ENCODE data around the gene COL6A2.

The COL6A2 gene

DNA sequence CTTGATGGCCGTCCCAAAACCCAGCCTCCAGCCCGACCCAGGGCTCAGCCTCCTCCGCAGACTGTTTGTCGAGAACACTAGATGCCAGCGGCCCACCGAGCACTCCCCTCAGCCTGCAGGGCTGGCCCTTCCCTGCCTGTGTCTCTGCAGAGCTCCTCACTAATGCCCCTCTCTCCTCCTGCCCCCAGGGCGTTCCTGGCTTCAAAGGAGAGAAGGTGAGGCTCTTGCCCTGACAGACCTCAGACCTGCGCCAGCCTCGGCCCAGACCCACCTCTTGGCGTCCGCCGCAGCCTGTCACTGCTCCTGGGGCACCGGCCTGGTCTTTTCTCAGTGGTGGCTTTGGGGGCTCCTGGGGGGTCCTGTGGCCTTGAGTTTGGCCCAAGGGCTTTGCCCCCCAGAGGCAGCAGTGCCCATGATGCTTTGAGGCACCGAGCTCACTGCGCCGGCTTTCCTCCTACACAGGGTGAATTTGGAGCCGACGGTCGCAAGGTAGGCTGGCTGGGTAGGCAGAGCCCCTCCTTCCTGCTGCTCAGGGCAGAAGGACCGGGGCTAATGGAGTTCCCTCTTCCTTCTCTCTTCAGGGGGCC, 18.4 kb downstream of the COL6A2 start:
- no peak for DNase-seq

- no peak for DNase-seq
Observed at GRCh38 chr21:46116776-46117585, 19.1 kb downstream of the COL6A2 start.

DNA sequence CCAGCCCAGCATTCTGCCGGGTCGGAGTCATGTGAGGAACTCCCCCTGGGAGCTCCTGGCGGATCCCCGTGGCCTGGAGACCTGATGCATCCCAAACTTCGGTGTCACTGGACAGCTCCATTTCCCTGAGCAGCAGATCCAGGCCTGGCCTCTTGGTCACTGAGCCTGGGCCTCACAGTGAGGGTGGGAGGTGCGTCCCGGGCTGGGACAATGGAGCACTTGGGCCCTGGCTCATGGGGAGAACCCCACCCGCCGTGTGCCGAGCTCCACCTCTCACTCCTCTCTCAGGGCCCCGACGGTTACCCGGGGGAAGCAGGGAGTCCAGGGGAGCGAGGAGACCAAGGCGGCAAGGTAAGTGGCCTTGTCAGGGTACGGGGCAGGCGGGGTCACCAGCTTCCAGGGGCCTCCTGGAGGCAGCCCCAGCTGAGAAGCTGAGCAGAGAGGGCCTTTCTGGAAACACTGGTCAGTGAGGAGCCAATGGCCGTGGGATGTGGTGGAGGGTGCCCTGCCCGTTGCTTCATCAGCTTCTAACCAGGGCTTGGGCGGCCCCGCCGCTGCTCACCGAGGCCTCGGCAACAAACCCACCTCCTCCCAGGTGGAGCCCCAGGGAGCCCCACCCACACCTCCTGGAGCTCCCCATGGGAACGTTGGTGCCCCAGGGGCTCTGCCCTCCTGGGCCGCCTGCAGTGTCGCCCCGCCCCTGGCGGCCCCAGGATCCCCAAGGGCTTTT, 19.8 kb downstream of the COL6A2 start:
- no peak for DNase-seq

- DNase-seq: no peak
Observed at GRCh38 chr21:46118316-46119143, 20.6 kb downstream of the COL6A2 start.

GRCh38 chr21:46119144-46119636, 21.3 kb downstream of the COL6A2 start:
- no peak for DNase-seq

DNA sequence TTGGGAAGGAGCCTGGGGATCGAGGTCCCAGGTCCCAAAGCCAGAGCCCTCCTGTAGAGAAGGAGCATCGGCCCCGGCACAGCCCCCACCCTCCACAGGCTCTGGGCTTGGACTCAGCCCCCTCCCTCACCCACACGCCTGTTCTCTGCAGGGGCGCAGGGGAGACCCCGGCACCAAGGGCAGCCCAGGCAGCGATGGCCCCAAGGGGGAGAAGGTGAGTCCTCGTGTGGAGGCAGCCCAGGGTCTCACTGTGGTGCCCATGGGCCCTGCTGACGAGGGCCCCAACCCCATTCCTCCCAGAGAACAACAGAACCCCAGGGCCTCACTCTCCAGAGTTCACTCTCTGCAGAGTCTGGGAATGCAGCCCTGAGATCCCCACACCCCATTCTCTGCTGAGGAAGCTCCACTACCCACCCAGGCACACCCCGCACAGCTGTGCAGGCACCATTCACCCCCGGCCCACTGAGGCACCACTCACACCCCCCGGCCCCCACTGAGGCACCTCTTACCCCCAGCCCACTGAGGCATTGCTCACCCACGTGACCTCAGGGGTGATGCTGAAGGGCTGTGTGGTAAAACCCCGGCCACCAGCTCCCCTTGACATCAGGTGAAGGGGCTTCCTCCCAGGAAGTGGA, 21.8 kb downstream of the COL6A2 start:
- no peak for DNase-seq

DNA sequence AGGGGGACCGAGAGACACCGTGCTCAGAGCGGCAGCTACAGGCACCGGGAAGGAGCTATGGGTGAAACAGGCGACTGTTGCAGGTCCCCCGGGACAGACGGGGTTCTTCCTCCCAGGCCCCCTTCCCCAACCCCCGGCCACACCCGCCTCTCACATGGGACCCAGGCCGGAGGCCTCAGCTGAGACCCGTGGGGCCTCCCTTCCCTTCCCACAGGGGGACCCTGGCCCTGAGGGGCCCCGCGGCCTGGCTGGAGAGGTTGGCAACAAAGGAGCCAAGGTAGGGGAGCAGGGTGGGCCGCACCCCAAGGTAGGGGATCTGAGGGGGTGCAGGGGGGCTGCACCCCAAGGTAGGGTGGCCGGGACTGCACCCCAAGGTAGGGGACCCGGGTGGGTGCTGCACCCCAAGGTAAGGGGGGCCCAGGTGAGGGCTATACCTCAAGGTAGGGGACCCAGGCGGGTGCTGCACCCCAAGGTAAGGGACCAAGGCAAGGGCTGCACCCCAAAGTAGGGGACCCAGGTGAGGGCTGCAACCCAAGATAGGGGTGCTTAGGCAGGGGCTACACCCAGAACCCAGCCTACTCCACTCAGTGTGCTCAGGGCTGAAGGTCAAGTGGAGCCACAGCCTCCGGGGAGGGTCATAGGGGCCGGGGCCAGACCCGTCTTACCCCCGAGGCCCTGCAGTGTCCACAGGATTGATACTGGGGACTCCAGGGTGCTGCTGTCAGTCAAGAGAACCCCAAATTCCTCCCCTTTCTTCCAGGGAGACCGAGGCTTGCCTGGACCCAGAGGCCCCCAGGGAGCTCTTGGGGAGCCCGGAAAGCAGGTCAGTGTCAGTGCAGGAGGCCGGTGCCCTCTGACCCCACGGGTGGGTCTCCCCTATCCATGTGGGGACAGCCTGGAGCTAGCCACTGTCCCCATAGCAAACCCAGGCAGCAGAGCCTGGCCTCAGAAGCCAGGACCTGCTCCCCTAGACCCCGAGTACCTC, 22.7 kb downstream of the COL6A2 start:
- DNase-seq: no peak

DNA sequence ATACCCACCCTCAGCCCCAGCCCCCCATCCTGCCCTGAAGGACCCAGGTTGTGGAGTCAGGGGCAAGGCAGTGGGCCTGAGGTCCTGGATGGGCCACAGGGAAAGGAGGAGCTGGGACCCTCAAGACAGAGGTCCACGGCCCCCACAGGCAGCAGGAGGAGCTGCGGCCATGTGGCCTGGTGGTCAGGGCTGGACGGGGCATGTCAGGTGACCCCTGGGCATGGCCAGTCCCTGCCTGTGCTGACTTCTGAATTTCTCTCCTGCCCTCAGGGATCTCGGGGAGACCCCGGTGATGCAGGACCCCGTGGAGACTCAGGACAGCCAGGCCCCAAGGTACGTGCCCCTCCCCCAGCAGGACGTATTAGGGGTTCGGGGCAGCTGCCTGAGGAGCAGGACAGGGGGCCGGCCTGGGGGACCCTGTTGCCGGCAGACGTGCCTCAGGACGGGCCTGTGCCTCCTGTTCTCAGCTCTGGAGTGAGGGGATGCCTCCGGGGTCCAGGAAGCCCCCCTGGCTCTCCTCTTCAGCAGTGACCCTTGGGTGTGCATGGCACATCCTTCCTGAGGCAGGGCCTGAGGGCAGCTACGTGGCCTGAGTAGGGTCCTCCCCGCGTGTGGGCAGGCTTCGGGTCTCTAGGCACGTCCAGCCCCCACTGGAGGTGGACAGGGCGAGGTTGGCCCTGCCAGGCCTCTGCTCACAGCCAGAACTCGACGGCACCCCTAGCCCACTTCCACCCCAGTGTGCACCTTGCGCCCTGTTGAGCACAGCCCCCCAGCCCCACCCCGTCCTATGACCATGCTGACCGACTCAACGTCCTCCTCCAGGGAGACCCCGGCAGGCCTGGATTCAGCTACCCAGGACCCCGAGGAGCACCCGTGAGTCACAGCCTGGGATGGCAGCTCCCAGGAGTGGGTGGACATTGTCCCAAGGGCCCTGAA, 23.6 kb downstream of the COL6A2 start:
- no peak for DNase-seq

DNA sequence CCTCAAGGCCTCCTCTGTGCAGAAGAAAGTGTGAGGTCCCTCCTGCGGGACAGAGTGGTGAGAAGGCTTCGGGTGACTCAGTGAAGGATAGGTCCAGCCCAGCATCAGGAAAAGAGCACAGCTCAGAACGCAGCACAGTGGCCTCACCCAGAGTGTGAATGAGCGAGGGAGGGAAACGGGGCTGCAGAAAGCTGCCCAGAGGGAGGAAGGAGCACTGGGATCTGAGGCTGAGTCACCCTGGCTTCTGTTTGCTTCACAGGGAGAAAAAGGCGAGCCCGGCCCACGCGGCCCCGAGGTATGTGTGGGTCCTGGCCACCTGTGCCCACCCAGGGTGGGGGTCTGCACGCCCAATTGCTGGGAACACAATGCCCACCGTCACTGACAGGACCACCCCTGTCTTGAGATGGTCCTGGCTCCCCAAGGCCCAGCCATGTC, 24.3 kb downstream of the COL6A2 start:
- DNase-seq: no peak

DNA sequence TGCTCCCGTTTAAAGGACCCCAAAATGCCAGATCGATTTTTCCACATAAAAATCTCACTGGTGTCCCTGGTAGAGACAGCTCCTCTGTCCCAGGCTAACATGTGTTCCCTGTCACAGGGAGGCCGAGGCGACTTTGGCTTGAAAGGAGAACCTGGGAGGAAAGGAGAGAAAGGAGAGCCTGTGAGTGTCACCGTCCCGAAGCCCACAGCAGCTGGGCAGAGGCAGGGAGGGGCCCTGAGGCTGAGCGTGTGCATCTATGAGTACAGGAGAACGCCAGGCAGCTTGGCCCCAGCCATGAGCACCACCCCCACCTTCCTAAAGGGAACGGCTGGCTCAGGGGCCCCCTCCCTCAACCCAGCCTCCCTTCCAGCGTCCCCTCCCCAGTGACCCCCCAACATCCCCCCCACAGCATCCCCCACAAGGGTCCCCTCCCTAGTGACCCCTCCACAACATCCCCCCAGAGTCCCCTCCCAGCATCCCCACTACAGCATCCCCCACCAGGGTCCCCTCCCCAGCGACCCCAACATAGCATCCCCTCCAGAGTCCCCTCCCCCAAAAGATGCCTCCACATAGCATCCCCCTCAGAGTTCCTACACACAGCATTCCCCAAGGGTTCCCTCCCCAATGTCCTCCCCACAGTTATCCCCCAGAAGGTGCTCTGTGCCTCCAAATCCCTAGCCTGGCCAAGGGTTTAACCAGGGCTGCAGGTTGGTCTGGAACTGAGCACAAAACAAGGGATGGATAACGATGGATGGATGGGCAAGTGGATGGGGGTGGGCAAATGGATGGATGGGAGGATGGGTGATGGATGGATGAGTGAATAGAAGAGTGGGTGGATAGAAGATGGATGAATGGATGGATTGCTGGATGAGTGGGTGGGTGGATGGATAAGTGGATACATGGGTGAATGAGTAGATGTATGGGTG, 25.1 kb downstream of the COL6A2 start:
- DNase-seq: no peak

GRCh38 chr21:46124083-46124925, 26.4 kb downstream of the COL6A2 start:
- DNase-seq: no peak

- no peak for DNase-seq
Observed at GRCh38 chr21:46124926-46125845, 27.3 kb downstream of the COL6A2 start.

DNA sequence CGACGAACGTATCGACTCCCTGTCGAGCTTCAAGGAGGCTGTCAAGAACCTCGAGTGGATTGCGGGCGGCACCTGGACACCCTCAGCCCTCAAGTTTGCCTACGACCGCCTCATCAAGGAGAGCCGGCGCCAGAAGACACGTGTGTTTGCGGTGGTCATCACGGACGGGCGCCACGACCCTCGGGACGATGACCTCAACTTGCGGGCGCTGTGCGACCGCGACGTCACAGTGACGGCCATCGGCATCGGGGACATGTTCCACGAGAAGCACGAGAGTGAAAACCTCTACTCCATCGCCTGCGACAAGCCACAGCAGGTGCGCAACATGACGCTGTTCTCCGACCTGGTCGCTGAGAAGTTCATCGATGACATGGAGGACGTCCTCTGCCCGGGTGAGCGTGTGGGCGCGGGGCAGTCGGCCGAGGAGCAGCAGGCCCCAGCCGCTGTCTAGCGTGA, 28.0 kb downstream of the COL6A2 start:
- DNase-seq: no peak

DNA sequence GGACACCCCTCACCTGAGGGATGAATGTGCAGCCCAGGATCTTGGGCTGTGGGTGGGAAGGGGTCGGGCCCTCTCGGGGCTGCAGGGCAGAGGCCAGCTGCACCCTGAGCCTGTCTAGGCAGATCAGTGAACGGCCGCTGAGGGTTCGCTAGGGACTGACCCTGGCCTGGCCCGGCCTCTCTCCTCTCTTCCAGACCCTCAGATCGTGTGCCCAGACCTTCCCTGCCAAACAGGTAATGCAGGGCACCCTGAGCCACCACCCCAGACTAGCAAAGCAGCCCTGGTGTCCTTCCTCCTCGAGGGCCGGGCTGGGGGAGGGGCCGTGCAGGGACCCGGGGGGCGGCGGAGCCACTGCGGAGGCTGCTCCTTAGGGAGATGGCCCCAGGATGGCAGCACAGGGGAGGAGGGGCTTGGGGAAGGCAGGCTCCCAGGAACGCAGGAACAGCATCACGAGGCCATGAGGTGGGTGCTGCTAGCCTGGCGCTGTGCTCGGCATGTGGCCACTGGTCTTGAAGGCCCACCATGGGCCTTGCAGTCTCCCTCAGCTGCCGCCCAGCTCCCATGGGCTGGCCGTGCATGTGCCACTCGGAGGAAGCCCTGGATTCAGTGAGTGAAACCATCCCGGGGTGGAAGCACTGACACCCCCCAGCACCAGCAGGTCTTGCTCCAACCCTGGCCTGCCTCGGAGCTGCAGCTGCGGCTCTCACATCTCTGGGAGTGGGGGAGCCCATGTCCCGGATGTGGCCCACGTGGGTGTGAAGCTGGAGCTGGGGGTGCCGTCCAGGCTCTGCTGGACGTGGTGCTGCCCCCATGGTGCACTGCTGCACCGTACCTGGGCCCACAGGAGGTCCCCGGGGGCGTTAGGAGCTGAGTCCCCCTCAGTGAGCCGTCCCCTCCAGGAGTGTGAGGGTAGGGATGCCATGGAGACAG, 28.7 kb downstream of the COL6A2 start:
- DNase-seq: no peak
